ENCODE measurements around the gene CBLN3.
"Not testable (repeated sequence)": the region's sequence is repeated elsewhere in the genome, so short reads cannot be mapped to it uniquely, and the experiment has no call there.

CBLN3 gene

GRCh38 chr14:24429395-24430142 is at the start of gene CBLN3, which contains the start of gene KHNYN:
Gene CBLN3, minus strand, starts transcription at chr14:24429668. Its CDS starts 614 bp downstream, at chr14:24429054.
Gene KHNYN, plus strand, starts transcription at chr14:24429954. Its CDS starts 777 bp downstream, at chr14:24430731.
- FAIRE-seq, result no peak

- no peak for FAIRE-seq
Measured at GRCh38 chr14:24475261-24475660, 45.8 kb upstream of the CBLN3 start.

GRCh38 chr14:24473211-24473610 is 43.7 kb upstream of the CBLN3 start:
- FAIRE-seq, result no peak

- FAIRE-seq, result not testable (repeated sequence)
Measured at GRCh38 chr14:24470450-24470849, 41.0 kb upstream of the CBLN3 start.

- FAIRE-seq, result no peak
Measured at GRCh38 chr14:24465805-24466204, 36.3 kb upstream of the CBLN3 start.

- FAIRE-seq, result no peak
Measured at GRCh38 chr14:24465368-24465767, 35.9 kb upstream of the CBLN3 start.

- FAIRE-seq, result no peak
Measured at GRCh38 chr14:24463884-24464785, 34.7 kb upstream of the CBLN3 start.

GRCh38 chr14:24463017-24463883 is 33.8 kb upstream of the CBLN3 start:
- FAIRE-seq, result no peak

GRCh38 chr14:24461336-24461735 is 31.9 kb upstream of the CBLN3 start:
- no peak for FAIRE-seq

- FAIRE-seq, result no peak
Measured at GRCh38 chr14:24459331-24459730, 29.9 kb upstream of the CBLN3 start.

GRCh38 chr14:24458736-24459135 is 29.3 kb upstream of the CBLN3 start:
- FAIRE-seq, result no peak

GRCh38 chr14:24456980-24457379 is 27.5 kb upstream of the CBLN3 start:
- no peak for FAIRE-seq

- not testable (repeated sequence) for FAIRE-seq
Measured at GRCh38 chr14:24450828-24451227, 21.4 kb upstream of the CBLN3 start.

- FAIRE-seq, result no peak
Measured at GRCh38 chr14:24443053-24443665, 13.7 kb upstream of the CBLN3 start.

GRCh38 chr14:24442240-24443052 is 13.0 kb upstream of the CBLN3 start, which contains the start of gene SDR39U1:
Gene SDR39U1, minus strand, starts transcription at chr14:24442776. Its CDS starts 7 bp downstream, at chr14:24442769.
- peak; percentile 97 for FAIRE-seq

GRCh38 chr14:24441904-24442239 is 12.4 kb upstream of the CBLN3 start:
- FAIRE-seq, result no peak

GRCh38 chr14:24441485-24441884 is 12.0 kb upstream of the CBLN3 start:
- FAIRE-seq, result no peak

GRCh38 chr14:24440606-24441399 is 11.3 kb upstream of the CBLN3 start:
- no peak for FAIRE-seq

- no peak for FAIRE-seq
Measured at GRCh38 chr14:24439830-24440605, 10.6 kb upstream of the CBLN3 start.

GRCh38 chr14:24439257-24439656 is 9.8 kb upstream of the CBLN3 start:
- no peak for FAIRE-seq

Measured in endometrium (tissue), 2 donors.